ENCODE data around the gene A3GALT2.

DNA sequence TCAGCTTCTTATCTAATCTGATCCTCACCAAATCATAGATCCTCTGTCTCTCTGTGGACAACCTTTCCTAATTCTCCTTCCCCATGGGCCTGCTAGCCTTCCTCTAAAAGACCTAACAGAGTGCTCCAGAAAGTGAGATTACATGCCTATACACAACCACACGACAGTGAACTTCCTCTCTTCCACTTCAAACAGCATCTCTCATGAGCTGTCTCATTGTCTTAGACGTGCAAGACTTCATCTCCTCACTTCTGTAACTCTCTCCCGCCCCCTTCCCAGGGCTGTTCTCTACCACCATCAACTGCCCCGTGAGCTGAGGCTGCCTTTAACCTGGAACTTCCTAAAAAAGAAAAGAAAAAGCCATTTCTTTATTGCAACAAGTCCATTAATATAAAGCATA lies 14.1 kb upstream of the A3GALT2 start:
- TF ChIP-seq, protein P1, sequence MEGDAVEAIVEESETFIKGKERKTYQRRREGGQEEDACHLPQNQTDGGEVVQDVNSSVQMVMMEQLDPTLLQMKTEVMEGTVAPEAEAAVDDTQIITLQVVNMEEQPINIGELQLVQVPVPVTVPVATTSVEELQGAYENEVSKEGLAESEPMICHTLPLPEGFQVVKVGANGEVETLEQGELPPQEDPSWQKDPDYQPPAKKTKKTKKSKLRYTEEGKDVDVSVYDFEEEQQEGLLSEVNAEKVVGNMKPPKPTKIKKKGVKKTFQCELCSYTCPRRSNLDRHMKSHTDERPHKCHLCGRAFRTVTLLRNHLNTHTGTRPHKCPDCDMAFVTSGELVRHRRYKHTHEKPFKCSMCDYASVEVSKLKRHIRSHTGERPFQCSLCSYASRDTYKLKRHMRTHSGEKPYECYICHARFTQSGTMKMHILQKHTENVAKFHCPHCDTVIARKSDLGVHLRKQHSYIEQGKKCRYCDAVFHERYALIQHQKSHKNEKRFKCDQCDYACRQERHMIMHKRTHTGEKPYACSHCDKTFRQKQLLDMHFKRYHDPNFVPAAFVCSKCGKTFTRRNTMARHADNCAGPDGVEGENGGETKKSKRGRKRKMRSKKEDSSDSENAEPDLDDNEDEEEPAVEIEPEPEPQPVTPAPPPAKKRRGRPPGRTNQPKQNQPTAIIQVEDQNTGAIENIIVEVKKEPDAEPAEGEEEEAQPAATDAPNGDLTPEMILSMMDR (conservative IDR thresholded peaks at IDR 0.05): no peak
- no peak for TF ChIP-seq EZH2 (IDR thresholded peaks at IDR 0.05; ENCODE audit: low read depth)

Data from PC-9 (cell line).